HepG2 (cell line): ENCODE data around the gene DDX19B. TPM values are rescaled to one million over a fixed set of nuclear protein-coding genes. Genes with fewer than 3 reads are reported as not detected.
A peak's percentile ranks its signal among the peaks of the same experiment; 100 is the strongest.

Source experiments
- AGO1 ChIP-seq: fragments of 200-400 bp; formaldehyde crosslinking; IDR thresholded peaks from 2 replicates; pipeline ENCODE4 v1.6.1; 2017; ENCODE audit warnings: mild to moderate bottlenecking, low read depth, low read length, moderate library complexity; ENCODE audit not compliant: poor library complexity, severe bottlenecking
- HNRNPK ChIP-seq: fragments of 200-400 bp; formaldehyde crosslinking; IDR thresholded peaks from 2 replicates; pipeline ENCODE4 v1.6.1; 2018; ENCODE audit warnings: low read length, low read depth, moderate library complexity, mild to moderate bottlenecking; ENCODE audit not compliant: poor library complexity, severe bottlenecking
- HOXA7 ChIP-seq: sonication (generic); formaldehyde crosslinking; IDR thresholded peaks from 2 replicates; pipeline ENCODE4 v1.8.1; 2022; ENCODE audit warnings: mild to moderate bottlenecking, missing genetic modification reagents, moderate library complexity
- MAZ ChIP-seq, 2 experiments: sonication (generic) in 1 of 2; formaldehyde crosslinking in 1 of 2; IDR thresholded peaks; 2 replicates each; pipeline versions ENCODE4 v1.5.0 to v1.6.1; 2012 to 2020; ENCODE audit warnings: low read depth in 2 of 2, mild to moderate bottlenecking in 2 of 2, borderline replicate concordance in 1 of 2, improper control_type of control experiment in 1 of 2, low read length in 1 of 2, missing genetic modification reagents in 1 of 2, moderate library complexity in 1 of 2
- NONO ChIP-seq, 2 experiments: fragments of 450-650 bp in 1 of 2; sonication (generic) in 1 of 2; formaldehyde crosslinking in 1 of 2; IDR thresholded peaks in 1 of 2; conservative IDR thresholded peaks in 1 of 2; 2 replicates each; pipeline versions ENCODE4 v1.6.1 to v1.8.0; 2017 to 2022; ENCODE audit warnings: mild to moderate bottlenecking in 1 of 2, missing genetic modification reagents in 1 of 2, moderate library complexity in 1 of 2
- SRSF1 ChIP-seq: fragments of 200-400 bp; formaldehyde crosslinking; optimal IDR thresholded peaks from 2 replicates; pipeline ENCODE3; 2017; ENCODE audit warnings: mild to moderate bottlenecking, low read depth, low read length, moderate library complexity
- SRSF4 ChIP-seq: fragments of 200-400 bp; formaldehyde crosslinking; IDR thresholded peaks from one replicate; pipeline ENCODE4 v1.6.1; 2018; ENCODE audit warnings: mild to moderate bottlenecking, low read depth, low read length, moderate library complexity; ENCODE audit not compliant: poor library complexity, severe bottlenecking
- STAT5B ChIP-seq: sonication (generic); formaldehyde crosslinking; IDR thresholded peaks from 2 replicates; pipeline ENCODE4 v1.4.0; 2020; ENCODE audit warnings: missing genetic modification reagents
- TOPORS ChIP-seq: sonication (generic); formaldehyde crosslinking; IDR thresholded peaks from 2 replicates; pipeline ENCODE4 v1.8.0; 2023; ENCODE audit warnings: mild to moderate bottlenecking, missing genetic modification reagents
- ZNF136 ChIP-seq: sonication (generic); formaldehyde crosslinking; IDR thresholded peaks from 2 replicates; pipeline ENCODE4 v1.8.1; 2022; ENCODE audit warnings: low read depth, mild to moderate bottlenecking, moderate library complexity, missing genetic modification reagents
- ZNF264 ChIP-seq: sonication (generic); formaldehyde crosslinking; IDR thresholded peaks from 2 replicates; pipeline ENCODE4 v1.4.0; 2020; ENCODE audit warnings: missing genetic modification reagents
- ZNF3 ChIP-seq: IDR thresholded peaks from 2 replicates; pipeline ENCODE4 v1.7.0; 2017; ENCODE audit warnings: inconsistent platforms
- ZNF326 ChIP-seq: sonication (generic); formaldehyde crosslinking; IDR thresholded peaks from 2 replicates; pipeline ENCODE4 v1.4.0; 2020; ENCODE audit warnings: missing genetic modification reagents, borderline replicate concordance
- ZNF557 ChIP-seq: sonication (generic); formaldehyde crosslinking; IDR thresholded peaks from 2 replicates; pipeline ENCODE4 v1.4.0; 2020; ENCODE audit warnings: missing genetic modification reagents
- ZNF75D ChIP-seq: sonication (generic); formaldehyde crosslinking; IDR thresholded peaks from 2 replicates; pipeline ENCODE4 v1.8.1; 2023; ENCODE audit warnings: missing genetic modification reagents, mild to moderate bottlenecking, borderline replicate concordance
- polyA plus RNA-seq, 8 experiments: library from polyadenylated mRNA; depleted of rRNA in 3 of 8; stranded (reverse) in 7 of 8; unstranded in 1 of 8; fragments of >200 nt; fragmentation: Illumina TruSeq in 4 of 8; extraction: Trizol in 4 of 8; gene quantifications; 2 replicates each; pipeline versions ENCODE4 v1.2.1 to v1.2.3, GENCODE V29; 2011 to 2016; ENCODE audit warnings: low read depth in 4 of 8, missing spikeins in 1 of 8, mixed read lengths in 1 of 8; ENCODE audit not compliant: insufficient read depth in 1 of 8
- total RNA-seq, 5 experiments: library from RNA; depleted of rRNA; stranded (reverse); fragments of >200 nt; fragmentation: Illumina TruSeq; extraction: Trizol; gene quantifications; 2 replicates each; pipeline ENCODE4 v1.2.3, GENCODE V29; 2016; ENCODE audit warnings: low read depth in 1 of 5
- TF ChIP-seq, protein P1 (sequence below): sonication (generic); formaldehyde crosslinking; IDR thresholded peaks from 2 replicates; pipeline ENCODE4 v1.9.0; 2021; ENCODE audit warnings: missing genetic modification reagents, mild to moderate bottlenecking, borderline replicate concordance
- TF ChIP-seq, protein P2 (sequence below): sonication (generic); formaldehyde crosslinking; IDR thresholded peaks from 2 replicates; pipeline ENCODE4 v1.5.0; 2020; ENCODE audit warnings: mild to moderate bottlenecking, missing genetic modification reagents, borderline replicate concordance
- TF ChIP-seq, protein P3 (sequence below): sonication (generic); formaldehyde crosslinking; IDR thresholded peaks from 2 replicates; pipeline ENCODE4 v1.4.0; 2020; ENCODE audit warnings: mild to moderate bottlenecking, missing genetic modification reagents
- TF ChIP-seq, protein P4 (sequence below): sonication (generic); formaldehyde crosslinking; conservative IDR thresholded peaks from 2 replicates; pipeline ENCODE4 v1.4.0; 2020; ENCODE audit warnings: missing genetic modification reagents

The DDX19B gene
- total and polyA plus RNA-seq, 2 of the 13 experiments (the other 11 are each of a cell fraction or from before 2014, with no cell fraction given): 36.2 to 40.0 TPM

DNA sequence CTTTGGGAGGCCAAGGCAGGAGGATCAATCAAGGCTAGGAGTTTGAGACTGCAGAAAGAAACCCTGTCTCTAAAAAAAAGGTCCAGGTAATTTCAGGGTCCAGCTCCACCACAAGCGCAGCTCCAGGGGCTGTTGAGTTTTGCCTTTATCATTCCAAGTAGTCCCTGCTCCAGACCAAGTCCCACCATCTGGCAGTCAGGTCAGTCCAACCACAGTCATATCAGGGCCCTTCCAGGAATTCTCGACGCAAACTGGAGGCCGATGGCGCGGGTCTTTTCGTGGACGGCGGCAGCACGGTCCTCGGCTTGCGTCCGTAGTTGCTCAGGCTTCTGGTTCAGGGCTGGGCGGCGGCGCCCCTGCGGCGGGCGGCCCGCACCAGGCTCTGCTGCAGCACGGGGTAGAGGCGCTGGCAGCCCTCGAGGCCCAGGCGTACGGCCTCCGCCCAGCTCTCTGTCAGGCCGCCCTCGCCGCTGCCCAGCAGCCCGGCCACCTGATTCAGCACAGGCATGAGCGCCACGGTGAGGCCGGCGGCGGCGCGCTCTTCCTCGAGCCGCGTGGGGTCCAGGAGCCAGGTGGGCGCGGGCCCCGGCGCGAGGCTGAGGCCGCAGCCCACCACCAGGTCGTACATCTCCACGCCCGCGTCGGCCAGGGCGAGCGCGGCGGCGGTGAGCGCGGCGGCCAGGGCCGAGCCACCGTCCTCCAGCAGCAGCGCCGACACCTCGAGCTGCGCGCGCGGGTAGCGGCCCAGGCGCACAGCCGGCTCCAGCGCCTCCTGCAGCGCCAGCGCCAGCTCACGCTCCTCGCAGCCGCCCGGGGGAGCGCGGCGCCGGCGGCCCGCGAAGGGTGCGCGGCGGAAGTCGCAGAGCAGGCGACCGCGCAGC lies 48.0 kb upstream of the DDX19B start (continued):
- TF ChIP-seq ZNF557 (CRISPR knock-in tag) (peak; percentile 6; the same call in 1 of the 2 replicates), SRSF1 (peak; percentile 56), ZNF3 (CRISPR knock-in tag) (no peak), TOPORS (CRISPR knock-in tag) (peak; percentile 10; the same call in 1 of the 2 replicates), MAZ (IDR thresholded peaks at IDR 0.05; ENCODE audit: borderline replicate concordance, low read depth, low read length) (no peak), MAZ (CRISPR knock-in tag; IDR thresholded peaks at IDR 0.05; ENCODE audit: low read depth) (peak; percentile 66), ZNF264 (CRISPR knock-in tag) (no peak; the same call in 1 of the 2 replicates), ZNF136 (CRISPR knock-in tag) (0 out of 2 replicates have a peak, but pooled peaks have one; percentile 47), SRSF4 (no peak), AGO1 (no peak), ZNF326 (CRISPR knock-in tag) (no peak), HNRNPK (no peak), STAT5B (CRISPR knock-in tag) (no peak), NONO (IDR thresholded peaks at IDR 0.05) (no peak), NONO (CRISPR knock-in tag; conservative IDR thresholded peaks at IDR 0.05) (peak; percentile 31; the same call in 1 of the 2 replicates), HOXA7 (CRISPR knock-in tag) (no peak), ZNF75D (CRISPR knock-in tag) (no peak)
- TF ChIP-seq, protein P1, sequence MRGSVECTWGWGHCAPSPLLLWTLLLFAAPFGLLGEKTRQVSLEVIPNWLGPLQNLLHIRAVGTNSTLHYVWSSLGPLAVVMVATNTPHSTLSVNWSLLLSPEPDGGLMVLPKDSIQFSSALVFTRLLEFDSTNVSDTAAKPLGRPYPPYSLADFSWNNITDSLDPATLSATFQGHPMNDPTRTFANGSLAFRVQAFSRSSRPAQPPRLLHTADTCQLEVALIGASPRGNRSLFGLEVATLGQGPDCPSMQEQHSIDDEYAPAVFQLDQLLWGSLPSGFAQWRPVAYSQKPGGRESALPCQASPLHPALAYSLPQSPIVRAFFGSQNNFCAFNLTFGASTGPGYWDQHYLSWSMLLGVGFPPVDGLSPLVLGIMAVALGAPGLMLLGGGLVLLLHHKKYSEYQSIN (CRISPR knock-in tag): no peak
- TF ChIP-seq, protein P2, sequence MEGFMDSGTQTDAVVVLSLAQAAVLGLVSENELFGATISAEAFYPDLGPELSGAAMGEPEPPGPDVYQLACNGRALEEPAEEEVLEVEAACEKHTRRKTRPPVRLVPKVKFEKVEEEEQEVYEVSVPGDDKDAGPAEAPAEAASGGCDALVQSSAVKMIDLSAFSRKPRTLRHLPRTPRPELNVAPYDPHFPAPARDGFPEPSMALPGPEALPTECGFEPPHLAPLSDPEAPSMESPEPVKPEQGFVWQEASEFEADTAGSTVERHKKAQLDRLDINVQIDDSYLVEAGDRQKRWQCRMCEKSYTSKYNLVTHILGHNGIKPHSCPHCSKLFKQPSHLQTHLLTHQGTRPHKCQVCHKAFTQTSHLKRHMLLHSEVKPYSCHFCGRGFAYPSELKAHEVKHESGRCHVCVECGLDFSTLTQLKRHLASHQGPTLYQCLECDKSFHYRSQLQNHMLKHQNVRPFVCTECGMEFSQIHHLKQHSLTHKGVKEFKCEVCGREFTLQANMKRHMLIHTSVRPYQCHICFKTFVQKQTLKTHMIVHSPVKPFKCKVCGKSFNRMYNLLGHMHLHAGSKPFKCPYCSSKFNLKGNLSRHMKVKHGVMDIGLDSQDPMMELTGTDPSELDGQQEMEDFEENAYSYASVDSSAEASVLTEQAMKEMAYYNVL (CRISPR knock-in tag): peak; percentile 62; the same call in 1 of the 2 replicates
- TF ChIP-seq, protein P3, sequence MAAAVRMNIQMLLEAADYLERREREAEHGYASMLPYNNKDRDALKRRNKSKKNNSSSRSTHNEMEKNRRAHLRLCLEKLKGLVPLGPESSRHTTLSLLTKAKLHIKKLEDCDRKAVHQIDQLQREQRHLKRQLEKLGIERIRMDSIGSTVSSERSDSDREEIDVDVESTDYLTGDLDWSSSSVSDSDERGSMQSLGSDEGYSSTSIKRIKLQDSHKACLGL: peak; percentile 61
- TF ChIP-seq, protein P4, sequence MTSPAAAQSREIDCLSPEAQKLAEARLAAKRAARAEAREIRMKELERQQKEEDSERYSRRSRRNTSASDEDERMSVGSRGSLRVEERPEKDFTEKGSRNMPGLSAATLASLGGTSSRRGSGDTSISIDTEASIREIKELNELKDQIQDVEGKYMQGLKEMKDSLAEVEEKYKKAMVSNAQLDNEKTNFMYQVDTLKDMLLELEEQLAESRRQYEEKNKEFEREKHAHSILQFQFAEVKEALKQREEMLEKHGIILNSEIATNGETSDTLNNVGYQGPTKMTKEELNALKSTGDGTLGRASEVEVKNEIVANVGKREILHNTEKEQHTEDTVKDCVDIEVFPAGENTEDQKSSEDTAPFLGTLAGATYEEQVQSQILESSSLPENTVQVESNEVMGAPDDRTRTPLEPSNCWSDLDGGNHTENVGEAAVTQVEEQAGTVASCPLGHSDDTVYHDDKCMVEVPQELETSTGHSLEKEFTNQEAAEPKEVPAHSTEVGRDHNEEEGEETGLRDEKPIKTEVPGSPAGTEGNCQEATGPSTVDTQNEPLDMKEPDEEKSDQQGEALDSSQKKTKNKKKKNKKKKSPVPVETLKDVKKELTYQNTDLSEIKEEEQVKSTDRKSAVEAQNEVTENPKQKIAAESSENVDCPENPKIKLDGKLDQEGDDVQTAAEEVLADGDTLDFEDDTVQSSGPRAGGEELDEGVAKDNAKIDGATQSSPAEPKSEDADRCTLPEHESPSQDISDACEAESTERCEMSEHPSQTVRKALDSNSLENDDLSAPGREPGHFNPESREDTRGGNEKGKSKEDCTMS (CRISPR knock-in tag): no peak
